Natural killer cell (primary cell): Measurements from ENCODE around the gene KDM1B. TPM values are rescaled to one million over a fixed set of nuclear protein-coding genes. Genes with fewer than 3 reads are reported as not detected.

Experiments used
- ATAC-seq, 3 donors: fragments of 150-1000 bp in 2 of 3; fragments of 200-7000 bp in 1 of 3; cut with Tn5 transposase; 1 replicate in 1 of 3; 2 replicates in 2 of 3; pipeline ENCODE4 v1.10.0; 2021; ENCODE audit warnings: mild to moderate bottlenecking in 2 of 3, moderate library complexity in 2 of 3
- DNase-seq, 2 donors: peaks; one replicate each; pipeline versions ENCODE4 v3.0.0 to v3.0.0-alpha.2; 2013 to 2021; ENCODE audit warnings: mixed read lengths in 1 of 2
- H3K27ac ChIP-seq: one replicate; pipeline ENCODE4 v1.5.1; 2013; ENCODE audit warnings: mild to moderate bottlenecking, low read length
- H3K27me3 ChIP-seq: one replicate; pipeline ENCODE4 v1.6.1; 2013; ENCODE audit warnings: low read length; ENCODE audit not compliant: control insufficient read depth, insufficient read depth
- H3K36me3 ChIP-seq: one replicate; pipeline ENCODE4 v1.6.1; 2013; ENCODE audit warnings: low read length; ENCODE audit not compliant: control insufficient read depth, insufficient read depth
- H3K4me1 ChIP-seq: one replicate; pipeline ENCODE4 v1.6.1; 2013; ENCODE audit warnings: low read length; ENCODE audit not compliant: control insufficient read depth, insufficient read depth
- H3K4me3 ChIP-seq: one replicate; pipeline ENCODE4 v1.5.1; 2013; ENCODE audit warnings: low read length
- H3K9me3 ChIP-seq: one replicate; pipeline ENCODE4 v1.6.1; 2013; ENCODE audit warnings: low read length; ENCODE audit not compliant: control insufficient read depth, insufficient read depth
- H3K27ac Mint-ChIP-seq, 2 donors: one replicate each; pipeline ENCODE4 v1.8.0; 2022; ENCODE audit warnings: mild to moderate bottlenecking in 2 of 2, mixed read lengths in 2 of 2, moderate library complexity in 1 of 2
- H3K27me3 Mint-ChIP-seq, 2 donors: one replicate each; pipeline ENCODE4 v1.8.0; 2022; ENCODE audit warnings: low read depth in 2 of 2, mixed read lengths in 2 of 2
- H3K36me3 Mint-ChIP-seq: one replicate; pipeline ENCODE4 v1.8.0; 2022; ENCODE audit warnings: mixed read lengths
- H3K4me1 Mint-ChIP-seq, 2 donors: one replicate each; pipeline ENCODE4 v1.8.0; 2022; ENCODE audit warnings: mixed read lengths in 2 of 2
- H3K4me3 Mint-ChIP-seq: one replicate; pipeline ENCODE4 v1.8.0; 2022; ENCODE audit warnings: mild to moderate bottlenecking, moderate library complexity, mixed read lengths
- H3K9me3 Mint-ChIP-seq, 2 donors: one replicate each; pipeline ENCODE4 v1.8.0; 2022; ENCODE audit warnings: mixed read lengths in 2 of 2
- CTCF ChIP-seq: fragments of 200-600 bp; IDR thresholded peaks from one replicate; pipeline ENCODE4 v1.8.0; 2022; ENCODE audit warnings: antibody characterized with exemption
- WGBS: methylation state at CpG from one replicate; pipeline ENCODE4 v1.1.7; 2013; ENCODE audit warnings: missing lambda C conversion rate; ENCODE audit not compliant: insufficient coverage; 5-methylcytosine and 5-hydroxymethylcytosine counted together
- intact Hi-C: fragments of 100-400 bp; cut with micrococcal nuclease; formaldehyde crosslinking; loops from one replicate; pipeline ENCODE4 v1.14.2; 2022
- total RNA-seq, 4 donors: library from RNA; stranded (reverse); fragments of 120-200 nt in 1 of 4; gene quantifications; one replicate each; pipeline versions ENCODE4 v1.2.3 to v1.2.4, GENCODE V29; 2013 to 2022

The KDM1B gene
- total RNA-seq, 3 donors from 2014 or later (not counting 1 experiment from before 2014, with no cell fraction given) = 12.7 to 13.3 (median 13.0) TPM

- ATAC-seq (no peak), DNase-seq (peak; percentile 36 to 69)
- peak overlapping the region; percentile 97 for H3K4me3 Mint-ChIP-seq
- peak overlapping the region; percentile 95 for H3K4me3 ChIP-seq
- H3K27me3 Mint-ChIP-seq = no peaks in the 10 kb centered on the region
- no peak for TF ChIP-seq CTCF
- H3K9me3 ChIP-seq = no peaks in the 10 kb centered on the region
- H3K36me3 Mint-ChIP-seq = peaks cover 8% of the 10 kb centered on the region
- H3K27me3 ChIP-seq = no peaks in the 10 kb centered on the region
- H3K27ac ChIP-seq = peak overlapping the region; percentile 87
- peak overlapping the region; percentile 93 to 99 for H3K27ac Mint-ChIP-seq
- H3K4me1 ChIP-seq = peaks cover 28% of the 10 kb centered on the region
- no peaks in the 10 kb centered on the region for H3K9me3 Mint-ChIP-seq
- H3K36me3 ChIP-seq = peaks cover 7% of the 10 kb centered on the region
- intact Hi-C loops = loop anchor here (1.0 to 10.0 kb wide), 3 partner anchors 108 to 450 kb away; partner anchors contain the start of genes DEK, KIF13A and NUP153
- H3K4me1 Mint-ChIP-seq = peaks cover 26 to 33% of the 10 kb centered on the region in 2 donors
- WGBS = 0% methylated on average over 26 of the region's 26 CpGs
These were observed 721 bp downstream of the KDM1B start for GRCh38 chr6:18155864-18156421.

DNA sequence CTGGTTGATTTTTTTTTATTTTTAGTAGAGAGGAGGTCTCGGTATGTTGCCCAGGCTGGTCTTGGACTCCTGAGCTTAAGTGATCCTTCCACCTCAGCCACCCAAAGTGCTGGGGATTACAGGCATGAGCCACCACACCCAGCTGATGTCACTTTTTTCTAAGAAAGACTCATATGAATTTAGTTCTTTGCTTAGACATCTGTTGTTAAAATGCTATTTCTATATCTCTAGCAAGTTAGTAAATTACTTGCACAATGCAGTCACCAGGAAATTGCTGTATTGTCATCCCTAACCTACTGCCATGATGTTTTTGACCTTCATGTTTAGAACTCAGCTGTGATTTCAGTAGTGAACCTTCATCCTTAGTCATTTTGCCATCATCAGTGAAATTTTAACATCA lies 5.7 kb downstream of the KDM1B start:
- Histone ChIP-seq H3K4me1 (peaks cover 8% of the 10 kb centered on the region), H3K27me3 (no peaks in the 10 kb centered on the region), H3K4me3 (no peak overlapping the region), H3K27ac (no peak overlapping the region), H3K36me3 (peaks cover 24% of the 10 kb centered on the region), H3K9me3 (no peaks in the 10 kb centered on the region)
- ATAC-seq = no peak
- TF ChIP-seq CTCF = no peak
- Mint-ChIP-seq H3K27me3 (no peaks in the 10 kb centered on the region), H3K4me1 (peaks cover 5 to 6% of the 10 kb centered on the region in 2 donors), H3K4me3 (no peak overlapping the region), H3K27ac (no peak overlapping the region), H3K9me3 (no peaks in the 10 kb centered on the region), H3K36me3 (peaks cover 24% of the 10 kb centered on the region)
- no peak for DNase-seq
- 100% methylated on average over 1 of the region's 1 CpG for WGBS
- intact Hi-C loops = no loop called here

DNA sequence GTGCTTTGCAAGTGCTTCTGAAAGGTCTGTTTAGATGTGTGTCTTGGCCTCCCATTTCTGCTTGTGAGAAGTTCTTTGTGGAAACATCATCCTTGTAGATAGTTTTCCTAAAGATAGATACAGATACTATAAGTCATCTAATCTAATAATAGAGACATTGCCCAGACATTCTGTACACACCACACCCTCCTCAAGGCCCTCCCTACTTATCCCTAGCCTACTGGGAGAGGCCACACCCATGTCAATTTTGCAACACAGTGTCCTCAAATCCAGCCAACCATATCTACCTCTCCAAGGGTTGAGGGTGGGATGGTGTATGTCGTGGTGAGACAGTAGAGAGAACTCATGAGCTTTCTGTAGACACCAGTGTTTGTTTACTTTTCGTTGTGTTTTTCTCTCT lies 6.2 kb downstream of the KDM1B start:
- ATAC-seq (no peak), DNase-seq (no peak)
- Histone ChIP-seq H3K27me3 (no peaks in the 10 kb centered on the region), H3K9me3 (no peaks in the 10 kb centered on the region), H3K4me1 (peaks cover 3% of the 10 kb centered on the region), H3K27ac (no peak overlapping the region), H3K36me3 (peaks cover 28% of the 10 kb centered on the region), H3K4me3 (no peak overlapping the region)
- Mint-ChIP-seq H3K4me1 (peaks cover under 1% of the 10 kb centered on the region in 2 donors), H3K4me3 (no peak overlapping the region), H3K27ac (no peak overlapping the region), H3K9me3 (no peaks in the 10 kb centered on the region), H3K27me3 (no peaks in the 10 kb centered on the region), H3K36me3 (peaks cover 24% of the 10 kb centered on the region)
- intact Hi-C loops = no loop called here
- no peak for TF ChIP-seq CTCF
- WGBS = 86% methylated on average over 1 of the region's 2 CpGs

GRCh38 chr6:18162401-18162800 lies 7.2 kb downstream of the KDM1B start:
- Mint-ChIP-seq H3K4me1 (no peaks in the 10 kb centered on the region), H3K27me3 (no peaks in the 10 kb centered on the region), H3K27ac (no peak overlapping the region), H3K9me3 (no peaks in the 10 kb centered on the region), H3K36me3 (peaks cover 24% of the 10 kb centered on the region), H3K4me3 (no peak overlapping the region)
- H3K27ac ChIP-seq = no peak overlapping the region
- H3K36me3 ChIP-seq = peaks cover 28% of the 10 kb centered on the region
- H3K4me3 ChIP-seq = no peak overlapping the region
- 94% methylated on average over 2 of the region's 2 CpGs for WGBS
- TF ChIP-seq CTCF = no peak
- intact Hi-C loops = no loop called here
- no peaks in the 10 kb centered on the region for H3K27me3 ChIP-seq
- no peaks in the 10 kb centered on the region for H3K9me3 ChIP-seq
- no peaks in the 10 kb centered on the region for H3K4me1 ChIP-seq
- no peak for ATAC-seq
- DNase-seq = no peak
